HUDEP-2 (cell line): Measurements from ENCODE around the gene LGR4.

Experiments
- DNase-seq, 76 experiments: peaks; one replicate each; lab custom pipeline; 2025; ENCODE audit not compliant: unreplicated experiment in 76 of 76; lab: John Stamatoyannopoulos, UW

Gene LGR4

DNA sequence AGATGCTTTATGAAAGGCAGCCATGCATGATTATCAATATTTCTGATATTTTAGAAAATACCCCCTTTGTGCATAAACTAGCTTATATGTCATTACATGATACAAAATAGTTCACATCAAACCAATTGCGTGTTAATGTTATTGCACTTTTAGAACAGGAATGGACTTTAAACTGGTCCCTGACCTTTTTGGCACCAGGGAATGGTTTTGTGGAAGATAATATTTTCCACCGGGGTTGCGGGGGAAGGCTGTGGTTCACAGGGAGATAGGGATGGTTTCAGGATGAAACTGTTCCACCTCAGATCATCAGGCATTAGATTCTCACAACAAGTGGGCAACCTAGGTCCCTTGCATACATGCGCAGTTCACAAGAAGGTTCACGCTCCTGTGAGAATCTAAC lies 16.5 kb upstream of the LGR4 start:
- no peak for DNase-seq

DNA sequence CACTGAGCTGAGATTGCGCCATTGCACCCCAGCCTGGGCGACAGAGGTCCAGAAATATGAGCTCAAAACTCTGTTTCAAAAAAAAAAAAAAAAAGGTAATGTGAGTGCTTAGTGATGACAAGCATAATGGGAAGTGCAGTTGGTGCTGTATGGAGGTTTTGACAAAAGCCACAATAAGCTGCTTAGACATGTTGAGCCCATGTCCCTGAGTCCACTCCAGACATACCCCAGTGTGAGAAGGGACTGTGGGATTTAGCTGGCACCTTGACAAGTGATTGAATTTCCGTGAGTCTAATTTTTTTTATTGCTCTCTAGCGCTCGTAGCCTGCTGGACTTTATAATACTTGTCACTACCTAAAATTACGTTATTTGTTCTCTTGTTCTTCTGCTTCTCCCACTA lies 15.1 kb upstream of the LGR4 start:
- DNase-seq = no peak

DNA sequence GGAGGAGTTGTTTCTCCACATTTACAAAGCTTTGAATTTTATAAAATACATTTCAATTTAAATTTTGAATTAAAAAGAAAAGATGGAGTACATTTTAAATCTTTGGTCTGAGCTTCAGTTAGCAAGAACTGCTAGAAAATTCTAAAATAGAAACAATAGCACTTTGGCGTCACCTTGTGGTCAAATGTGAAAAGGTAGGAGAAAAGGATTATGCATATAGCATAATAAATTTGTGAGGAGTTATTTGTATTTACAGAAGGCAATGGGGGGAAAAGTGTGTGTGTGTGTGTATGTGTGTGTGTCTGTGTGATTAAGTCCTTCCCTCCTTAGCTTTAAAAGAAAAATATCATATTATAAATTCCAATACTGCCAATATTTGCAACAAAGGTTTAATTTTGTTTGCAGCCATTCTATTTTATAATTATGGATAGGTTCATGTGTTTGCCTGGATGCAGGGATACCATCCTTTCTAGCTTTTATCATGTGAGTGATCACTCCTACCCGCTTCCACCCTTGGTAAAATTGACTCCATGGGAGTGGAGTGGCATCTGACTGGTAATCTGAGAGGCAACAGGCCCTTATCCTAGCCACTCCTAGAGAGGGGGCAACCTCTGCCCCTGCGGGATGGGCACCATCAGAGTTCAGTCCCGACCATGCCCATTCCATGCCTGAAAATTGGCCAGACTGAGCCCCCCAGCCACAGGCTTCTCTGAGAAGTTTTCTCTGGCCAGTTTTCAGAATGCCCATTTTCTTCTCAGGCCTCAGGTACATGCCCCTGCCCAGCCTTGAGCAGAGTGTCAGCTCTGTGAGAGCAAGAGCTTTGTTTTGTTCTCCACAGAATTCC lies 13.6 kb upstream of the LGR4 start:
- DNase-seq = peak in 35 of 76 experiments; percentile 4 to 72 (median 47)

DNA sequence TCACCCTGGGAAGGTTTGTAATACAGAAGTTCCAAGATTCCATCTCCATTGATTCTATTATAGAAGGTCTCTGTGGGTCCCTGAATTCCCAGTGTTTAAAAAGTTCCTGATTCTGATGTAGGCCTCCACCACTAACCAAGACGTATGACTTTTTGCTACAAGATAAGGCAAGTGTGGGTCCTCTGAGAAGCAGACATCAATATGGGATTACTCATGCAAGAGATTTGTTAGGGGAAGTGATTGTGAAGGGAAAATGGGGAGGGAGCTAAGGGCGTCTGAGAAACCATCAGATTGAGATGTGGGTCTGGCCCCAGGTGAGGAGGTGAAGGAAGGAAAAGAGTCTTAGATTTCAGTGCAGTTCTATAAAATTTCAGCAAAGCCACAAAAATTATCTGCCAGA lies 10.2 kb upstream of the LGR4 start:
- DNase-seq = no peak

DNA sequence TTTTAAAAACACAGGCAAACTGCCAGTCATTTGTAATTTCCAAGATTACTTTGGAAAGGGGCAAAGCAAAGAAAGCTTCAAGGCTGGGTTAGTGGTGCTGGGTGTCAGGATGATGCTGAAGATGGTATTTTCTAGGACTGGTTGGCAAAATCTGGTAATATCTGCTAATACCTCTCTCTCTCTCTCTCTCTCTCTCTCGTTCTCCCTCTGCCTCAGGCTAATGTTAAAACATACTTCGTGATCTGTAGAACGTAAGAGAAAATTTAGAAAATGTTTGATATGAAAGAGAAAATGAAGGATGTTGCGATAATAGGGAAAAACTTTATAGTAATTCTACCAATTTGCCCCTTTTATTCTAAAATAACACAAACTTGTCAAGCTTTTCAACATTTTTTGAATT lies 9.4 kb upstream of the LGR4 start:
- no peak for DNase-seq

DNA sequence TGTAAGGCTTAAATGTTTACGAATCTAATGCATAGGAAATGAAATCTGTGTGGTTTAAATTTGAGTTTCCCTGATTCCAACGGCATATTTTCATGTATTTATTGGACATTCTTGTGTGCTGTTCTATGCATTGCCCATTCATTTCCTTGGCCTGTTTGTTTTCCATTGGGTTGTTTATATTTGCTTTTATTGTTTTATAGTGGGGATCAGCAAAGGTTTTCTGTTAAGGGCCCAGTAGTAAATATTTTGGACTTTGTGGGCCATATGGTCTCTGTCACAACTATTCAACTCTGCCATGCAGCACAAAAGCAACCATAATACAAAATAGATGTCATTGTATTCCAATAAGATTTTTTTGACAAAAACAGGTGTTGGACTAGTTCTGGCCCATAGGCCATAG lies 5.2 kb upstream of the LGR4 start:
- no peak for DNase-seq

DNA sequence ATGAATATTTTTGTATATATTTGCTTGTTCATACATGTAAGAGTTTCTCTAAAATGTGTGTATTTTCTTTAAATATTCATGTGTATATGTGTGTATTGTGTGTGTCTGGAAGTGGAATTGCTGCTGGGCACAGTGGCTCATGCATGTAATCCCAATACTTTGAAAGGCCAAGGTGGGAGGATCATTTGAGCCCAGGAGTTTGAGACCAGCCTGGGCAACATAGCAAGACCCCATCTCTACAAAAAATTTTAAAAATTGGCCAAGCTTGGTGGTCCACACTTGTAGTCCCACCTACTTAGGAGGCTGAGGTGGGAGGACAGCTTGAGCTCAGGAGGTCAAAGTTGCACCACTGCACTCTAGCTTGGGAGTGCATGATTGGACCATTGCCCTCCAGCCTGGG lies 4.7 kb upstream of the LGR4 start:
- DNase-seq = no peak

DNA sequence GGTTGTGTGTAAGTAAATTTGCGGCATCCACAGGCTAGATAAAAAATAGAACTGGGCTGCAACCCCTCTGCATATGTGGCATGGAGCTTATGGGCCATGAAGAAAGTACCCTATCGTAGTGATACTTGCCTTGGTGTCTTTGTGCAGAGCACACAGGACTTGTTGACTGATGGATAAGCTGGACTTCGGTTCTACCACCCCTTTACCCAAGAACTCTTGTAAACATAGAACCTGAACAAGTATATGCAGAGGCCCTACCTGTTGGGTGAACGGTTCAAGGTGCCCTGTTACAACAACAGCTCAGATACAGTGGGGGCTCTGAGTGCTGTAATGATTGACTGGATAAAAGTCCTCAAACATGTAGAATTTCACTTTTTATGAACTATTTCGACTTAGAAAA lies 3.0 kb upstream of the LGR4 start:
- no peak for DNase-seq

DNA sequence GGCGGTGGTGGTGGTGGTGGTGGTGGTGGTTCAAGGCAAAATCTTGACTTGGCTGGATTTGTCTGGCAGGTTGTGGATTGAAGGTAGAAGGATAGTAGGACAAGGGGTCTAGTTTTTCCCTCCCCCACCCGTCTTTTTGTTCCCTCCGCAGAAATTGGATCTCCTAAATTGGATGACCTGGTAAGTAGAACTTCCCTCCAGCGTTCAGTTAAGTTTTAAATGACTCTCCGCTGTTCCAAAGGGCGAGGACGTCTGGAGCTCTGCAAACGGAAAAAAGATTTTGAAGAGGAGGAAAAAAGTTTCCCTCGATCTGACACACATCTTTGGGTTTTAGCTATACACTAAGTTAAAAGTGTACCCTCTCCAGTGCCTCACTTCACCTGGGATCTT lies 422 bp upstream of the LGR4 start:
- no peak for DNase-seq

DNA sequence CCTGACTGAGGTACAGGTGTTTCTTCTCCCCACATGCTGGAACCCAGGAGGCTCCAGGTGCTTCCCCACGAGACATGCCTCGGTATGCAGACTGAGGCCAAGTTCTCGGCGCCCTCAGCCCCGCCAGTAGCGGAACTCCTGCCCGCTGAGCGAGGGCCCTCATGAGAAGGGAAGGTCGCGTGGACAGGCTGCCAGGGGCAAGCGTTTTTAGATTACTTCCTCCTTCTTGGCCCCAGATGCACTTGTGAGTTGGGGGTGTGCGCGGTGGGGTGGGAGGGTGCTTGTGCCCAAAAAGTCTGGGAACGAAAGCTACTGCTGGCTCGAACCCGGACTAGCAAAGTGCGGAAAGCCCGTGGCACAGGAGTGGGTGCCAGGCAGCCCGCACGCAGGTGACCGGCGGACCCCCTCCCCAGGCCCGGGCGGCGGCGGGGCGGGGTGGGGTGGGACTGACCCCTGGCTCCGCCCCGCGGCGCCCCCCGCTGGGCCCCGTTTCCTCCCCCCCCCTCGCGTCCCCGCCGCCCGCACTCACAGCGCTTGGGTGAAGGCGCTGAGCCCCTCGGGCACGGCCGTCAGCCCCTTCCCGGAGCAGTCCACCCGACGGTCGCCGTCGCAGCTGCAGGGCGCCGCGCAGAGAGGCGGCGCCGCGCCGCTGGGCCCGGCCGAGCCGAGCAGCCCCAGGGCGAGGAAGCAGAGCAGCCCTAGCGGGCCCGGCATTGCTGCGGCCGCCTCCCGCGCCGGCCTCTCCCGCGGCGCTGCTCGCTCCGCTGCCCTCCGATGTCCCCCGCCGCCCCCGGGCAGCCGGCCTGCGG lies 797 bp downstream of the LGR4 start:
- peak in 9 of 76 experiments; percentile 1 to 24 (median 7) for DNase-seq

DNA sequence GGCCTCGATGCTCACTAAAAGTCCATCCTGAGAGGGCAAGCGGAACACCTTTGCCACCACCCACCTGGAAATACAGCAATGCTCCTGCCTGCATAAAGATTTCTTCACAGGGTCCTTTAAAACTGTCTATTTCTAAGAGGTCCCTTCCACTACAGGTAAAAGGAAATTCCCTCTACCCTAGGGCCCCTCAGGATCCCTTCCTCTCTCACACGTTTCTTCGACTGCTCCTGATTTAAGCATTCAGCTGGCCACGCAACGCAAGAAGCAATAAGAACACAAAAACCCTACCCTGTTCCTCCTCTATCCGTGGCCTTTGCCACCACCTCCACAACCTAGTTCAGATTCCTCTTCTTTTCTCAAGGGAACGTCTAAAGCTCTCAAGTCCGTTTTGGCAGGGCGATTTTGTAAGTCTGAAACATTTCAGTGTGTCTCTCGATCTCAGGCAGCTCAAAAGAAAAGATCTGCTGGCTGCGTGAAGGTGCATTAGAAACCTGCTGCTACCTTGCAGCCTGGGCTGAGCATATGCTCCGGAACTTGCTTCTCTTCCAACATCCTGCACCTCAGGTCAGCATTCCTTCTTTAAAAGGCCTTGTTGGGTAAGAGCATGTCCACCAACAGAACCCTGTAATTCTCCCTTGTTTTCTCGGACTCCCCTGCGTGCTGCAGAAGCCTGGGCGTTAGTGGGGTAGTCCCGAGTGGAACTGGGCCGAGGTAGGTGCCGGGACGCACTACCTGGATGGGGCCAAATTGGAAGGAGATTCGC lies 1.6 kb downstream of the LGR4 start:
- no peak for DNase-seq

DNA sequence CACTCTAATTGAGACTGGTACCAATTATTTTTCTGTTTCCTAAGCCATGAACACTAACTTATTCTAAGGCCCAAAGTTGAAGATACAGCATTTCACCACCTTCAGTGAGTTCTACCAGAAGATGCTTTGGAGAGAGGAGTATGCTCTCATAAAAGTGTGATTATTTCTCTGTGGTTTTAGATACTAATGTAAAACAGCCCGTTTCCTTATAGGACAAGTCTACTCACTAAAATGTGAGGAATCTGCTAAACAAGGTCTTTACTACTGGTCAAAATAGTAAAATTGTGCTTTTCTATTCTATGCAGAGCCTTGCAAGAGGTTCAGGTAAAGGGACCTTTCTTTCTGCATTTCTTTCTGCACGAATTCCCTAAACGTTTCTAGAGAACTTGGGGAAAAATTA lies 2.4 kb downstream of the LGR4 start:
- no peak for DNase-seq

DNA sequence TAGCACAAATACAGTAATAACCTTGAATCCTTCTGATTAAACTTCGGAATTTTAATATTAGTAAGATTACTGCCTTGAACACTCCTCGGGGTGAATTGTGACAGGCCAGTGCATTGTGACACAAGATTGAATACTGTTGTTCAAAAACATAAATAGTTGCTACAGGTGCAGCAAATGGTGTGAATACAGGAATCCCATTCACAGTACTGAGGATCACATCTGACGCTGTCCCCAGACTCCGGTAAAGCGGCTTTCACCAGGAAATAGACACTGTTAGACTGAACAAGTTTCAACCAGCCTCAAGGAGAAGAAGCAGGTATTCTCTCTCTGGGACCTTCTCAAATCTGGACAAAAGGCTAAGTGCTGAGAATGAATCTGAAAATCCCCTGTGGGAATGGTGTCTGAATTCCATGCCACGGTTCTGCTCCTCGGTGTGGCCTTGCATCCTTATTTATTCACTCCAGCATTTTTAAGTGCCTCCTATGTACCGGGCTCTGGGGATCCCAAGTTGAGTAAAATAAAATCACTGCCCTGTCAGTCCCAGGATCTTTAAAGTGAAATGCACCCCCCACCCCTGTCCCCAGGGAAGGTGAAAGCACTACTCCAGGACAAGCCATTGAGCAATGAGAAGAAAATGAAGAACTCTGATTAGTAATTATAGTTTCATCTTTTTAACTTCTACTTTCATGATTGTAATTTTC lies 3.4 kb downstream of the LGR4 start:
- no peak for DNase-seq

DNA sequence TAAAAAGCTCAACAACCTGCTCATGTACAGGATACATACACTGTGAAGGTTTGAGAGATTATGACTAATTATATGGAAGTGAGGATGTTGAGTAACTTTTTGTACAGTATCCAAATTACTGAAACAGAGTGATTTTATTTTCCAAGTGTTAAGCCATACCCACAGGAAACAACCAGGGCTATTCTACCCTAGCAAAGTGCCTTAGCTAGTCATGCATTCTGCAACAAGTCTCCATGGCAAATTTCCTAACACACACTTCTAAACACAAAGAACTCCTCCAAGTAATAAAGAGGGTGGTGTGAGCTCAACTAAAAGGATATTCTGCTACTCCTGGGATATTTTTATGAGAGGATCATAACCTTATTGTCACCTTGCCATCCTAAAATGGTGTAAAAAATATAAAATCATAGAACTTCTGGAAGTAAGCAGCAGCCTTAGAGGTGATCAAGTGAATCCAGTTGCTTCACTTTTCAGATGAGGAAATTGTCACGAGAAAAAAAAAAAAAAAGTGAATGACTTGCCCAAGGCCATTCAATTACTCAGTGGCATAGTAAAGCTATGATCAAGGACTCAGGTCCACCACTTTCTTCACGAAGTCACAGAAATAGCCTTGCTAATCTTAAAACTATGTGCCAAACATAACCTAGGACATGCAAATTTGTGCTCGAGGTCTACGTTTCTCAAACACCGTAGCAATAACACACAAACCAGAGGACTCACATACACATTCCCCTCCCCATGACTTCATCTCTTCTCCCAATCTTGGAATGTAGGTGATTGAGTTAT lies 4.2 kb downstream of the LGR4 start:
- no peak for DNase-seq

DNA sequence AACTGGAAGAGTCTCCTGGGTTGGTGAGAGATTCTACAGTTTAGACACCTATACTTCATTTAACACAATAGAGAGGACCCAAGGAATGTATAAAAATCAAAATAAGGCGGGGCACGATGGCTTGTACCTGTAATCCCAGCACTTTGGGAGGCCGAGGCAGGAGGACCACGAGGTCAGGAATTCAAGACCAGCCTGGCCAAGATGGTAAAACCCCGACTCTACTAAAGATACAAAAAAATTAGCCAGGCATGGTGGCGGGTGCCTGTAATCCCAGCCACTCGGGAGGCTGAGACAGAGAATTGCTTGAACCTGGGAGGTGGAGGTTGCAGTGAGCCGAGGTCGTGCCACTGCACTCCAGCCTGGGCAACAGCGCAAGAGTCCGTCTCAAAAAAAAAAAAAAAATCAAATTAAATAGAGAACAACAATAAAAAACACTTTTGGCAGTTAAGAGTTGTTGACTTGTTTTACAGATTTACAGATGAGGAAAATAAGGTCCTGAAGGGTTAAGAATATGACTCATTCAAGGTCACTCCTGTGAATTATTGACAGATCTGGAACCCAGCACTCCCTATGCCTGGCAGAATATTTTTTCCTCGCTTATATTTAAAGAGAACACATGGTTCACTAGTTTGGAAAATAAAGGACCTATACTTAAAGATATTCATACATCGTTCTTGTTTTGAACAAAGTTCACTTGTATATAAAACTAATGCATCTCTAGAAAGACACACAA lies 5.2 kb downstream of the LGR4 start:
- no peak for DNase-seq

DNA sequence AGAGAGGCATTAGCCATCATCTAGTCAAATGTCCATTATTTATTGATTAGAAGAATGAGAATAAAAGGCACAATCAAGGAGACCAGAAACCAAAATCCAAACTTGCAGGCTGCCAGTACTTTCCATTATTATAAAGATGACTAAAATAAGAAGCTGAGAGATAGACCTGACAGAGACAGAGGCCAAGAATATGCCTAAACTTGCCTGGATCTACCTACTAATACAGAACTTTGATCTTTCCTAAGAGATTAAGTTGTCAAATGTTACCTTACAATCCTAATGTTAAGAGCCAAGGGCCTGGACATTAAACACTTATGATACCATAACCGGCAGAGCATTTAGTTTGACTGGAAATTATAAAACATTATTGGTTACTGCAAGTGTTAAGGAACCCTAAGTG lies 6.2 kb downstream of the LGR4 start:
- no peak for DNase-seq

DNA sequence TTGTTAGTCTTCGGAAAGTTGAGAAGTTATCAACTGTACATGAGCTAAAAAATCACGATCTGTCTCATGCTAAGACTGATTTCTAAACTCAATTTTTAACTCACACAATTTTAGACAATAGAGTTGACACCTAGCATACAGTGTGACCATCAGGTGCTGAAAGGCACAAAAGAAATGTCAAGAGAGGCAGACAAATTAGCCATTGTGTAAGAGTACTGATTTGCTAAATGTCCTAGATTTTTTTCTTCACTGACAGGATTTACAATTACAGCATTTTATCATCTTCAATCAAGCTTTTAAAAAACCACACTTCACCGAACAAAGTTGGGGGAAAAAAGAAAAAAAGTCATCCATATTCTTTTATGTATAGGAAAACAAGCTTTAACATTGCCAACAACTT lies 7.0 kb downstream of the LGR4 start:
- no peak for DNase-seq

DNA sequence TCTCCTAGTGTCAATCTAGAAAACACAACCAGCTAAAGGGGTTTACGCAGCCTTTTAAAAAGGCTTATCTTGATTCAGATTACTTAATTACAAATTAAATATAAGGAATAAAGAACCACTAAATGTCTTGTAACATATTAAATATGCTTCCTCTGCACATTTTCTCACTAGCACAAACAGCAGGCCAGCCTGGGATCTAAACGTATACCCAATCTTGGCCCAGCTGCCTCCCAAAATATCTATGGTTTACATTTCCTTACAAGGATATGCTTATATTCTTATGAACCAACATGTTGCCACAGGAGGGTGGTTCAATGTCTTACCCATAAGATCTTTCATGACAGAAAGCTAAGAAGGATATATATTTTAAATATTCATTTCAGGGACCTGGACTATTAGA lies 7.7 kb downstream of the LGR4 start:
- no peak for DNase-seq

DNA sequence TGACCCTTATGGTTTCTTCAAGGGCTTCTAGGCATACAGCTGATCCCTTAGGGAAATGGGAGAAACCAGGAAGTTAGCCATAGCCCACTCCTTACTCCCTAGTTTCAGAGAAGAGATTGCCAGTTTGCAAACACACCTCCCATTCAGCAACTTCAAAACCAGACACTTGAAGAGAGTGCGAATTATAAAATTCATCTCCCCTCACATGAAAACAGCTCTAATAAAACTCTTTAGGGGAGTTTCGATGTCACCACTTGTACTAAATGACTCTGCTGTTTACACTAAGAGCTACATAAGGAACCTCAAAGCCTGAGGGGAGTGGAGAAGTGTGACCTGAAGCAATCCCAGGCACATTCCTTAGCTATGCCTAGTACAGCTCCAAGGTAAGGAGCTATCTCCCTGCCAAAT lies 8.3 kb downstream of the LGR4 start:
- no peak for DNase-seq
